ENCODE measurements around the gene PDE4D.

PDE4D gene

DNA sequence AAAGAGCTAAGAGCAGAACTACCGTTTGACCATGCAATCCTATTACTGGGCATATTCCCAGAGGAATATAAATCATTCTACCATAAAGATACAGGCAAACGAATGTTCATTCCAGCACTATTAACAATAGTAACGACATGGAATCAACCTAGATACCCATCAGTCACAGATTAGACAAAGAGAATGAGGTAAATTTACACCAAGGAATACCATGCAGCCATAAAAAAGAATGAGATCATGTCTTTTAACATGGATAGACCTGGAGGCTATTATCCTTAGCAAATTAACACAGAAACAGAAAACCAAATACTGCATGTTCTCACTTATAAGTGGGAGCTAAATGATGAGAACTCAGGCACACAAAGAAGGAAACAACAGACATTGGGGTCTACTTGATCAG, 641.9 kb downstream of the PDE4D start:
- no peak for DNase-seq (ENCODE audit: low read depth)

DNA sequence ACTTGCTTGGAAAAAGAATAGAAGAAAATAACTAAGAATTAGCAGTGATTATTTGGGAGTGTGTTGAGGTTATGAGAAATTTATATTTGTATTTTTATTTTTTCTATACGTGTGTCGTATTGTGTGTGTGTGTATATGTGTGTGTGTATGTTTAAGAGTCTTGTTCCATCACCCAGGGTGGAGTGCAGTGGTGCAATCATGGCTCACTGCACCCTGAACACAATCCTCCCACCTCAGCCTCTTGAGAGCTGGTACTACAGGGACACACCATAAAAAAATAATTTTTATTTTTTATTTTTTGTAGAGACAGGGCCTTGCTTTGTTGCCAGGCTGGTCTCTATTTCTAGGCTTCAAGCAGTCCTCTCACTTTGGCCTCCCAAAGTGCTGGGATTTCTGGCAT, 643.8 kb downstream of the PDE4D start:
- DNase-seq (ENCODE audit: low read depth): no peak

DNA sequence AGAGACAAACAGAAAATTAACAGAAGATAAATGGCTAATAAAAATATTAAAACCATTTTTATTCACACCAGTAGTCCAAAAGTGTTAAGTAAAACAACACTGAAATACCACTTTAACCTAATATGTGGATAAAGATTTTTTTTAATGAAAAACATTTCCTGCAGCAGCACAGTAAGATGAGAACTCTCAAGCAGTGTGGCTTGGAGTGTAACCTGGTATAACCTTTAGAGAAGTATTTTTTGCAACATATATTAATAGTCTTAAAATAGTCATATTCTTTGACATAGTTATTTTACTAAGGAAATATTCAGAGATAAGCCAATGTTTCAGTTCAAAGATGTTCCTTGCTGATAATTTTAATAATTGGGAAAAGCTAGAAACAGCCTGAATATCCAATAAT, 644.4 kb downstream of the PDE4D start:
- DNase-seq (ENCODE audit: low read depth): no peak

GRCh38 chr5:59246882-59247281, 646.6 kb downstream of the PDE4D start:
- DNase-seq (ENCODE audit: low read depth): no peak

DNA sequence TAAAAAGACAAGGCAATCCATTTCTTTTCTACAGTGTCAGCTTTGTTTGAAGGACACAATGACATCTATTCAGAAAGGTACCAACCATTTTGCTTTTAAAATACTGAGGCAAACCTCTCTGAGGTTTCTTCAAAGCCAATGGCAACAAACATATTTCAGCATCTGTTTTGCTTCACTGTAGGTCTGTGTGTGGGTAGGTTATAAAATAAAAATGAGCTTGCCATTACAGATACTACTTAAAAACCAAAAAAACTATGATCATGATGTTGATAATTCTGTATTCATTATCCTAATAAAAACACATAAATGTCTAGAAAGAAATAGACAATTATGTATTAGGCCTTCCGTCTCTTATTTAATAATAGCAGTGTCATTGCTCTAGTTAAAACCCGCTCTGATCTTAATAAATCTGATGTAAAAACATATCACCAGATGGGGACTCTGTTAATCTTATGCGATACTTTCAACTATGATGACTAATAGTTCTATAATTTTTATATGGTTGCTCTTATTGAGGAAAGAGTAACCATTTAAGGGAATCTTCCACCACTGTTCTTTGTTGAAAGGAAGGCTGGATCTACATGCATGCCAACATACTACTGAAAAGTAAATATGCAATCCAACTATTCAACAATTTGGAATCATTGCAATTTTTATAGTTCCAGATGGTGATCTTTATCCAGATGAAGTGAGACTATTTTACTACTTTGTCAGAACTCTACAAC, 647.2 kb downstream of the PDE4D start:
- no peak for DNase-seq (ENCODE audit: low read depth)

DNA sequence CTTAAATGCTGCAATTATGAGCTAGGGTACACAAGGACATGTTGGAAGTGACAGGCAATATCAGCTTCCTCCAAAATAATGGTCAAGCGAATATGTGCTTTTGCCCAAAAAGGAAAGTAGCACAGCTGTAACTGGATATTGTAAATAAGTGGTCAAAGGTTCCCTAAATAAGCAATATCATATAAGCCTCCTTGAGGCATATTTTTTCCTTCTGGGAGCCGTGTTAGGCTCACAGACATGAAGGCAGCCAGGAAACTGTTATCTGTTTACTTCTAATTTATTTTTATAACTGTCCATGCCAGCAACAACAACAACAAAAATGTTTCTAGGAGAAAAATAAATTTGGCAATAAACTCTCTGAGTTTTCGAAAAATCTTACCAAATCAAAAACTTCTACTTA, 648.3 kb downstream of the PDE4D start:
- no peak for DNase-seq (ENCODE audit: low read depth)

- no peak for DNase-seq (ENCODE audit: low read depth)
Observed at GRCh38 chr5:59241552-59241951, 652.0 kb downstream of the PDE4D start.

DNA sequence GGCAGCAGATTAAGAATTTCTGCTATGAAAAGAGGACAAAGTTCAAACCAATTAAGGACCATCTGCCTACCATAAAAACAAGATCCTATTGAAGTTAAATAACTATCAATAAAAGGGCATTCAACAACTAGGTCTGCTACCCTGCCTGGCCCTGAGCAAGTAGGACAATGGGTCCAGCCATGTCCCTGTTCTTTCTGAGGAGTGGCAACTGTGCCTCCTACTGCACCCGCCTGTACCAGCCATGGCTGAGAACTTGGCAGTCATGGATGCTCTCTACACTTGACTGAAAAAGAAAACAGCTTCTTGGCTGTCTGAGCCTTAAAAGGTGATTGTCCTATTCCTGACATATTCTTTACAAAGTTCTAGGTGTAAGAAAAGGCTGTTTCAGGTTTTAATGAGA, 652.4 kb downstream of the PDE4D start:
- DNase-seq (ENCODE audit: low read depth): no peak

DNA sequence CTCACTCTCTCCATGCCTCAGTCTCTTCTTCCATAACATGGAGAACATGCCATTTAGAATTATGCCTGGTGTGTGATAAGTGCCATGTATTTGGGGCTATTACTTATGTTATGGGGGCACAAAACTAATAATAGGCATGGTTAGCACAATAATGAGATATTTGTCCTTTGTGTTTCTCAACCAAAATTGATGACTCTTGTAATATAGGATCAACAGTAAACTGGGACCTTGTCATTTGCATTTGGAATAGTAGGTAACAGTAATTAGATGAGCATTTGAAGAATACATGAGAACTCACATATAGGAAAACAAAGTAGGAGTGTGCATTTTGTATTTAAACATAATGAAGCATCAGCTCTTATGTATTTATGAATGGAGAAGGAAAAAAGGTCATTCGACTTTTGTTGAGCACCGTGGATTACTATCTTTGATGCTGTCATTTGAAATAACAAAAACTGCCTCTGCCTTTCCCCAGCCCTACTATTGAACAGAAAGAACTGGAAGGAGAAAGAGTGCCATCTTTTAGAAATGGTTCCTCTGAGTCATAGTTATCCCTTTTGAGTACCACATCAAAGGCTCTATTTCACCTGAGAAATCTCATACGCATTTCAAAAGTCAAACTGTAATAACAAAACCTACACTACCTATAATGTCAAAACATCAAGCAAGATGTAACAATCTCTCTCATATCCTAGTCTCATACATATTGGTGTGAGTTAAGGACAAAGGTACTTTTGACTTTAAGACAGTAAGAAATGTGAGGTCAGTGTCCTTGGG, 655.2 kb downstream of the PDE4D start:
- DNase-seq (ENCODE audit: low read depth): no peak

GRCh38 chr5:59236986-59237385, 656.5 kb downstream of the PDE4D start:
- no peak for DNase-seq (ENCODE audit: low read depth)

DNA sequence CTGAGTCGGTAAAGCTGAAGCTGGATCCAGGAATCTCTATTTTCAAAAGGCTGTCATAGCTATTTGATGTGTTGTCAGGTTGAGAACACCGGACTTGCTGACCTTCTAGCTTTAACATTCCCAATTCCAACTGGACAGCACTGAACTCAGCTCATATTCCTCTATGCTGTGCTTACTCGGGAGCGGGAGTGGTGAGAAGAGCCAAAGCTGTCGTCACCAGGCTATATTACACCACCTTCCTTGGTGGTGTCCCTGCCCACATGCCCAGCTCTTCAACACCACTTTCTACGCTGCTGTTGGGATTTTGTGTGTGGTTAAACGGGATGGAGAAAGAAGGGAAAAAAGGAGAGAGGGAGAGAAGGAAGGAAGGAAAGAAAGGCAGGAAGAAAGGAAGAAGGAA, 657.1 kb downstream of the PDE4D start:
- DNase-seq (ENCODE audit: low read depth): no peak

GRCh38 chr5:59234236-59234635, 659.3 kb downstream of the PDE4D start:
- no peak for DNase-seq (ENCODE audit: low read depth)

- DNase-seq (ENCODE audit: low read depth): no peak
Observed at GRCh38 chr5:59231221-59231931, 662.1 kb downstream of the PDE4D start.

DNA sequence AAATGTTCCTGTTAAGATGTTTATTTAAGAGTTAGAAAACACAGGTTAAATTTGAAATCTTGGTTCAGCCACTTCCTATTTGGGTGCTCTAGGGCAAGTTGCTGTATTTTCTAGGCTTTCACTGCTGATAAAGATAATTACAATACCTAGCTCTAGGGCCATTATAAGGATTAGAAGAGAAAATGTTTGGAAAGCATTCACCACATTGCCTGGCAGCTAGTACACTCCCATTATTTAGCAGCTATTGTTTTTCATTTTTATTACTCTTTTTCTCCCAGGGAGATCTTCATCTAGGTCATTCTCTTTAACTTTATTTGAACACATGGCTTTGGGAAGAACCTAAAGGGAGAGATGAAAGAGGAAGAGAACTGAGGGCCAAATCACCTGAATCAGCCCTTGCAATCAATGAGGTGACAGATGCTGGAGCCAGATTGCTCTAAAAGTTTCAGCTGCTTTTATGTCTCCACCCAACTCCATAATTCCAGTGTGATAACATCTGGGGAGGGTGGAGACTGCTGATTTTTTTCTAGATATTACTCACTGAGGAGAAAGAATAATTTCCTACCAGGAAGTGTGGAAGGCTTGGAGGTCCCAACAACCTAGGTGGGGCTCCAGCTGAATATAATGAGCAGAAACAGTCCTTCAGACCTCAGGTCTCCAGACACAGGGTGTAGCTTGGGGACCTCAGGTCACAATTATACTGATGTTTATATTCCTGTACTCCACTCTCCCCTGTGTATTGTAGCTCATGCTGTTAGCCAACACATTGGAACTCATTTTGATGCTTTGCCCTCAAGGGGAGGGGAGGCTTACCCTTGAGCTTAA, 670.6 kb downstream of the PDE4D start:
- DNase-seq (ENCODE audit: low read depth): no peak

DNA sequence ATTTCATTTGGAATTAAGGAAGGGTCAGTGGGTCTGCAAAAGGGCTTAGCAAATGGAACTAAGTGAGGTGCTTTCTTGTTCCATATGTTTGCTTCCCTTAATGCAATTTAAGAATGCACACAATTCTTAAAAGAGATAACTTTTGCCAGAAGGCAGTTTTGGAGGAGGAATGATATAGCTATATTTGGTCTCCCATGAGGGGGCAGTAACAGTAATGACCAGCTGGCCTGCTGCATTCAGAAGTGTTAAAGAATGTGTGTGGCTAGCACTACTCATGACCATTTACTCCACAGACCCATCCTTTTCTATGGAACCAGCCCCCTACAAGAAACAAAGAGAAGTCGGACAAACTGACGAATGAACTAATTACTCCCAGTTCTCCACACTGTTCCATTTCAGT, 671.8 kb downstream of the PDE4D start:
- no peak for DNase-seq (ENCODE audit: low read depth)

DNA sequence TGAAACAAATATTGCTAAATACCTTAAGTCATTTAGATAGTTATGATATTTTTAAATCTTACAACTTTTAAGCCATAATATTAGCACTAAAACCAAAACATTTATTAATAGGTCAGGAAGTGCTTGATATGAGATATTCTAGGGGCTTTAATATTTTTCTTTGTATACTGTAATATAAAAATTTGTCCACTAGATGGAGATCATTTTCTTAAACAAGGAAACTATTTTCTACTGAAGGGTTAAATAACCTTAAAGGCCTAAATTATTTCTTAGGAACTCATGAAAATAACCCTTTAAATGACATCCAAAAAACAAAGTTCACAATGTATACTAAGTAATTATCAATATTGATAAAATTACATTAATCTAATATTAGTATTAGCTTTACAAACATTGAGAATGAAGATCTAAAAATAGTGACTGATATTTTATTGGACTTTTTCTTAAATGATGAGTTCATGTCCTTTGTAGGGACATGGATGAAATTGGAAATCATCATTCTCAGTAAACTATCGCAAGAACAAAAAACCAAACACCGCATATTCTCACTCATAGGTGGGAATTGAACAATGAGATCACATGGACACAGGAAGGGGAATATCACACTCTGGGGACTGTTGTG, 675.0 kb downstream of the PDE4D start:
- DNase-seq (ENCODE audit: low read depth): no peak

DNA sequence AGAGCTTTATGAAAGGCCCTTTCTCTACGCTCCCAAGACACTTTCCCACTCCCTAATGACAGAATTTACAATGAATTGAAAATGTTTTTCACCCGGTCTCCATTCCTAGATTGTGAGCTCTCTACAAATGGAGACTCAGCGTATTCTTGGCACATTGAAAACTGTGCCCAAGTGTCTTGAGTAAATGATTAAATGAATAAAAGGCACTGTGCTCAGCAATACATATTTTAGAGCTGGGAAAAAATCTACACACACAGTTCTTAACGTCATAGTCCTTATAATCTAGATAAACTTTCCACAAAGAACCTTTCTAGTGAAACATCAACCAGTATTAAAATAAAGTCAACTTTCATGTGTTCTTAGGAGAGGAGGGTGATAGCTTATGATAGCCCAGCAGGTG, 676.7 kb downstream of the PDE4D start:
- DNase-seq (ENCODE audit: low read depth): no peak

GRCh38 chr5:59212596-59212995, 680.9 kb downstream of the PDE4D start:
- no peak for DNase-seq (ENCODE audit: low read depth)

DNA sequence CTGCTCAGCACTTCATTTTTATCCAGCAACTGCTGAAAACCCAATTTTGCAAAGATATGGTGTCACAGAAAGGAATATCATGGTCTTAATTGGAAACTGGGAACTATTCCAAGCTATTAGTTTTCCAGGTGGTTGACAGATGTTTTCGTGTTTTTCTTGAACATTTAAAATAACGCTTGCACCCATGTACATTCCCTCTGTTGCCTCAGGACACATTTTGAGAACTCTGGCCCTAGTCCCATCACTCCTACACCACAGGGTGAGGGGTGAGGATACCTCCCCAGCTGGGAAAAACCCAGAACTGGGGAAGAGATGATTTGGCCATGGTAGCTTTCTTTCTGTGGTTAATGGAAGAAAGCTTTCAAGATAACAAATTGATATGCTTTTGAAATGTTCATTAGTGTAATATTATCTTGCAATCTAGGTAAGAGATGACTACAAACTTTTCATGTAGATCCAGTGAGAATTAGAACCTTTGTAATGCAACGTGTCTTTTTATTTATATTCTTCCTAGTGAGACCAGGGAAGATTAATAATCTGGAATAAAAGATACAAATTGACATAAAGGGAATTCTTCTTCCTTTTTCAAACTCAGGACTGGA, 683.7 kb downstream of the PDE4D start:
- DNase-seq (ENCODE audit: low read depth): no peak

DNA sequence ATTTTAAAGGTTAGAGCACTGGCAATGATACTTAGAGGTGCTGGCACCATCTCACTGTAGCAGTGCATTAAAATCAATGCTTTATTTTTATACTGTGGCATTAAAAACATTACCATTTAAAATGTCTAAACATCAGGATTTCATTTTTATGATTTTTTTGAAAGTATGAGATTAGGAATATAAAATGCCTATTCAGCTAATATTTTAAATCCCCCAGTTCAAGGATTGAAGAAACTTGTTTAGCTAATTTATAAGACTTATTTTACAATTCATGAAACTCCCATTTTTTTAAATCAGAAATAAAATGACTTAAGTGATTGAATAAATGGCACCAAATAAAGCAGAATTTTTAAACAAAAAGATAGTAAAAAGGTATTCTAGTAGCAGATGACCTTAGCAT, 685.1 kb downstream of the PDE4D start:
- DNase-seq (ENCODE audit: low read depth): no peak

- DNase-seq (ENCODE audit: low read depth): no peak
Observed at GRCh38 chr5:59207401-59207800, 686.1 kb downstream of the PDE4D start.
